HEK293 (cell line): ENCODE results near the gene SH3GL2.

ENCODE experiments used
- CTCF ChIA-PET: fragments of 350-600 bp; formaldehyde crosslinking; extraction: SDS; loops from one replicate; lab custom pipeline; 2021; ENCODE audit warnings: antibody characterized with exemption; lab: Yijun Ruan, JAX
- POLR2A ChIA-PET: fragments of 300-600 bp; formaldehyde crosslinking; extraction: SDS; loops from one replicate; lab custom pipeline; 2020; ENCODE audit warnings: antibody characterized with exemption, inconsistent platforms; lab: Yijun Ruan, JAX
- H3K27ac ChIP-seq: fragments of 200-500 bp; sonication (Bioruptor generic); 2 replicates; pipeline ENCODE4 v1.5.1; 2014; ENCODE audit warnings: low read depth, low read length, control low read depth, inconsistent platforms; ENCODE audit errors: extremely low read depth
- H3K36me3 ChIP-seq, 2 experiments: fragments of 200-500 bp in 1 of 2; sonication (Bioruptor generic) in 1 of 2; 1 replicate in 1 of 2; 2 replicates in 1 of 2; pipeline ENCODE4 v1.5.1; 2014 to 2017; ENCODE audit warnings: inconsistent platforms in 2 of 2, low read length in 2 of 2; ENCODE audit not compliant: control insufficient read depth in 2 of 2, insufficient read depth in 1 of 2
- H3K4me1 ChIP-seq: fragments of 200-500 bp; sonication (Bioruptor generic); 2 replicates; pipeline ENCODE4 v1.5.1; 2014; ENCODE audit warnings: mild to moderate bottlenecking, low read length, inconsistent platforms; ENCODE audit not compliant: control insufficient read depth, insufficient read depth
- H3K4me3 ChIP-seq: 2 replicates; pipeline ENCODE4 v1.5.1; 2011; ENCODE audit warnings: low read depth, mild to moderate bottlenecking, control low read depth, low read length, moderate library complexity
- H3K9me3 ChIP-seq: fragments of 200-500 bp; sonication (Bioruptor generic); 2 replicates; pipeline ENCODE4 v1.5.1; 2014; ENCODE audit warnings: low read depth, low read length, inconsistent platforms; ENCODE audit not compliant: control insufficient read depth, insufficient read depth
- AEBP2 ChIP-seq: fragments of 450-650 bp; formaldehyde crosslinking; IDR thresholded peaks from 2 replicates; pipeline ENCODE4 v1.5.1; 2016; ENCODE audit warnings: missing biosample characterization, missing genetic modification characterization, borderline replicate concordance
- IKZF3 ChIP-seq: fragments of 450-650 bp; IDR thresholded peaks from 2 replicates; pipeline ENCODE4 v1.5.0; 2018; ENCODE audit warnings: missing biosample characterization, mild to moderate bottlenecking, missing genetic modification characterization, moderate library complexity
- INSM2 ChIP-seq: fragments of 450-650 bp; formaldehyde crosslinking; IDR thresholded peaks from 2 replicates; pipeline ENCODE4 v1.5.1; 2016; ENCODE audit warnings: missing biosample characterization, missing genetic modification characterization
- MYNN ChIP-seq: fragments of 450-650 bp; formaldehyde crosslinking; IDR thresholded peaks from 2 replicates; pipeline ENCODE4 v1.5.1; 2016; ENCODE audit warnings: missing biosample characterization, missing genetic modification characterization, borderline replicate concordance
- PBX3 ChIP-seq: sonication (generic); formaldehyde crosslinking; IDR thresholded peaks from 2 replicates; pipeline ENCODE4 v1.8.1; 2022; ENCODE audit warnings: mild to moderate bottlenecking, moderate library complexity, missing genetic modification reagents
- SETDB1 ChIP-seq: IDR thresholded peaks from one replicate; pipeline ENCODE4 v1.6.1; 2017; ENCODE audit warnings: mild to moderate bottlenecking, low read length, moderate library complexity, mixed read lengths; ENCODE audit not compliant: insufficient read length
- SP7 ChIP-seq: fragments of 450-650 bp; formaldehyde crosslinking; IDR thresholded peaks from 2 replicates; pipeline ENCODE4 v1.5.1; 2016; ENCODE audit warnings: missing biosample characterization, missing genetic modification characterization
- TRIM28 ChIP-seq: IDR thresholded peaks from 2 replicates; pipeline ENCODE4 v1.6.1; 2011; ENCODE audit warnings: low read length, control low read depth, borderline replicate concordance
- ZBTB10 ChIP-seq: fragments of 450-650 bp; formaldehyde crosslinking; IDR thresholded peaks from 2 replicates; pipeline ENCODE4 v1.5.1; 2016; ENCODE audit warnings: missing biosample characterization, missing genetic modification characterization
- ZBTB17 ChIP-seq: fragments of 450-650 bp; formaldehyde crosslinking; IDR thresholded peaks from 2 replicates; pipeline ENCODE4 v1.5.1; 2016; ENCODE audit warnings: missing biosample characterization, missing genetic modification characterization
- ZFP3 ChIP-seq: fragments of 450-650 bp; formaldehyde crosslinking; IDR thresholded peaks from 2 replicates; pipeline ENCODE4 v1.5.1; 2016; ENCODE audit warnings: low read depth, missing biosample characterization, missing genetic modification characterization
- ZIC2 ChIP-seq: fragments of 450-650 bp; formaldehyde crosslinking; IDR thresholded peaks from 2 replicates; pipeline ENCODE4 v1.5.1; 2016; ENCODE audit warnings: missing biosample characterization, missing genetic modification characterization
- ZNF140 ChIP-seq: fragments of 450-650 bp; formaldehyde crosslinking; IDR thresholded peaks from 2 replicates; pipeline ENCODE4 v1.5.1; 2016; ENCODE audit warnings: missing biosample characterization, missing genetic modification characterization
- ZNF146 ChIP-seq: fragments of 450-650 bp; formaldehyde crosslinking; IDR thresholded peaks from 2 replicates; pipeline ENCODE4 v1.5.1; 2016; ENCODE audit warnings: missing biosample characterization, missing genetic modification characterization
- ZNF155 ChIP-seq: fragments of 450-650 bp; formaldehyde crosslinking; IDR thresholded peaks from 2 replicates; pipeline ENCODE4 v1.5.1; 2016; ENCODE audit warnings: missing biosample characterization, missing genetic modification characterization
- ZNF174 ChIP-seq: fragments of 450-650 bp; formaldehyde crosslinking; IDR thresholded peaks from 2 replicates; pipeline ENCODE4 v1.5.0; 2017; ENCODE audit warnings: missing biosample characterization, mild to moderate bottlenecking, missing genetic modification characterization
- ZNF202 ChIP-seq: fragments of 450-650 bp; formaldehyde crosslinking; IDR thresholded peaks from 2 replicates; pipeline ENCODE4 v1.5.1; 2016; ENCODE audit warnings: missing biosample characterization, missing genetic modification characterization, borderline replicate concordance
- ZNF223 ChIP-seq: fragments of 450-650 bp; formaldehyde crosslinking; IDR thresholded peaks from 2 replicates; pipeline ENCODE4 v1.5.1; 2016; ENCODE audit warnings: missing biosample characterization, missing genetic modification characterization
- ZNF266 ChIP-seq: fragments of 450-650 bp; formaldehyde crosslinking; IDR thresholded peaks from 2 replicates; pipeline ENCODE4 v1.5.1; 2016; ENCODE audit warnings: missing biosample characterization, missing genetic modification characterization, low read depth
- ZNF366 ChIP-seq: fragments of 450-650 bp; formaldehyde crosslinking; conservative IDR thresholded peaks from 2 replicates; pipeline ENCODE4 v1.5.1; 2016; ENCODE audit warnings: missing biosample characterization, missing genetic modification characterization
- ZNF37A ChIP-seq: fragments of 450-650 bp; IDR thresholded peaks from 2 replicates; pipeline ENCODE4 v1.5.1; 2018; ENCODE audit warnings: missing biosample characterization, missing genetic modification characterization
- ZNF423 ChIP-seq: fragments of 450-650 bp; formaldehyde crosslinking; IDR thresholded peaks from 2 replicates; pipeline ENCODE4 v1.5.1; 2016; ENCODE audit warnings: missing biosample characterization, missing genetic modification characterization
- ZNF48 ChIP-seq: fragments of 450-650 bp; formaldehyde crosslinking; IDR thresholded peaks from 2 replicates; pipeline ENCODE4 v1.5.1; 2016; ENCODE audit warnings: missing biosample characterization, missing genetic modification characterization
- ZNF555 ChIP-seq: fragments of 450-650 bp; formaldehyde crosslinking; conservative IDR thresholded peaks from 2 replicates; pipeline ENCODE4 v1.5.1; 2017; ENCODE audit warnings: missing biosample characterization, mild to moderate bottlenecking, missing genetic modification characterization, inconsistent platforms
- ZNF558 ChIP-seq: fragments of 450-650 bp; formaldehyde crosslinking; IDR thresholded peaks from 2 replicates; pipeline ENCODE4 v1.5.1; 2016; ENCODE audit warnings: missing biosample characterization, missing genetic modification characterization
- ZNF561 ChIP-seq: fragments of 450-650 bp; IDR thresholded peaks from 2 replicates; pipeline ENCODE4 v1.5.1; 2018; ENCODE audit warnings: missing biosample characterization, missing genetic modification characterization, borderline replicate concordance
- ZNF585B ChIP-seq: fragments of 450-650 bp; formaldehyde crosslinking; IDR thresholded peaks from 2 replicates; pipeline ENCODE4 v1.5.1; 2016; ENCODE audit warnings: missing biosample characterization, missing genetic modification characterization
- ZNF626 ChIP-seq: fragments of 450-650 bp; sonication (Bioruptor Pico); formaldehyde crosslinking; IDR thresholded peaks from 2 replicates; pipeline ENCODE4 v1.5.1; 2018; ENCODE audit warnings: missing biosample characterization, missing genetic modification characterization, inconsistent platforms
- ZSCAN18 ChIP-seq: fragments of 450-650 bp; formaldehyde crosslinking; IDR thresholded peaks from 2 replicates; pipeline ENCODE4 v1.5.1; 2016; ENCODE audit warnings: missing biosample characterization, missing genetic modification characterization
- ZSCAN23 ChIP-seq: fragments of 450-650 bp; formaldehyde crosslinking; IDR thresholded peaks from 2 replicates; pipeline ENCODE4 v1.5.1; 2016; ENCODE audit warnings: missing biosample characterization, missing genetic modification characterization
- ZXDB ChIP-seq: fragments of 450-650 bp; formaldehyde crosslinking; IDR thresholded peaks from 2 replicates; pipeline ENCODE4 v1.5.1; 2016; ENCODE audit warnings: missing biosample characterization, missing genetic modification characterization

Gene SH3GL2

GRCh38 chr9:17751486-17751885, 172.6 kb downstream of the SH3GL2 start:
- CTCF ChIA-PET = interaction anchor here (1.3 to 2.2 kb wide), 5 partner anchors 10 to 50 kb away, joined by 3 to 9 read pairs (median 5); no protein-coding TSS in a partner anchor
- Histone ChIP-seq H3K9me3 (no peaks in the 10 kb centered on the region), H3K27ac (no peak overlapping the region), H3K4me1 (no peaks in the 10 kb centered on the region), H3K36me3 (no peaks in the 10 kb centered on the region), H3K4me3 (no peak overlapping the region)
- POLR2A ChIA-PET = no interaction called here
- no peak for TF ChIP-seq ZNF174 (tag by site-specific recombination)
- TF ChIP-seq ZNF423 (tag by site-specific recombination) = no peak
- no peak for TF ChIP-seq TRIM28
- TF ChIP-seq AEBP2 = no peak
- TF ChIP-seq ZNF626 (tag by site-specific recombination) = no peak
- no peak for TF ChIP-seq ZIC2 (tag by site-specific recombination)
- TF ChIP-seq ZBTB17 (tag by site-specific recombination) = no peak
- TF ChIP-seq ZNF585B (tag by site-specific recombination) = no peak
- TF ChIP-seq ZNF37A (tag by site-specific recombination) = no peak
- no peak for TF ChIP-seq ZXDB
- no peak for TF ChIP-seq ZFP3 (tag by site-specific recombination)
- TF ChIP-seq ZNF366 (tag by site-specific recombination) = no peak
- TF ChIP-seq ZBTB10 (tag by site-specific recombination) = no peak
- TF ChIP-seq ZNF140 (tag by site-specific recombination) = no peak
- TF ChIP-seq ZNF48 = no peak
- TF ChIP-seq ZNF202 = no peak
- no peak for TF ChIP-seq IKZF3 (tag by site-specific recombination)

- ChIA-PET POLR2A (no interaction called here), CTCF (interaction anchor here (1.7 to 2.2 kb wide), 3 partner anchors 10 to 50 kb away, joined by 5 to 9 read pairs (median 6); no protein-coding TSS in a partner anchor)
- Histone ChIP-seq H3K4me1 (no peaks in the 10 kb centered on the region), H3K4me3 (no peak overlapping the region), H3K27ac (no peak overlapping the region), H3K36me3 (no peaks in the 10 kb centered on the region), H3K9me3 (no peaks in the 10 kb centered on the region)
- TF ChIP-seq SP7 (tag by site-specific recombination) (no peak), ZNF558 (tag by site-specific recombination) (no peak), ZNF555 (no peak), INSM2 (no peak), ZNF266 (no peak), ZNF223 (tag by site-specific recombination) (no peak), ZNF155 (no peak), ZSCAN23 (no peak), ZNF146 (no peak), MYNN (tag by site-specific recombination) (no peak), ZSCAN18 (no peak), SETDB1 (no peak), ZNF561 (no peak), PBX3 (CRISPR knock-in tag) (no peak)
Observed at GRCh38 chr9:17752021-17752420, 173.2 kb downstream of the SH3GL2 start.
